Stimulated activated CD4-positive, alpha-beta T cell treated with anti-CD3 and anti-CD28 coated beads, TNF-alpha, amount 100 ng/mL, for 4 hours (primary cell): ENCODE data around the gene FGF8.
"Not testable (repeated sequence)": the region's sequence is repeated elsewhere in the genome, so short reads cannot be mapped to it uniquely, and the experiment has no call there.

ENCODE experiments used
- DNase-seq, 3 experiments: peaks; one replicate each; pipeline ENCODE4 v3.0.0-alpha.2; 2020; ENCODE audit warnings: low read depth in 3 of 3

Gene FGF8

GRCh38 chr10:101775273-101776160 is at the start of gene FGF8:
FGF8 (minus strand) TSS chr10:101776114; CDS start chr10:101775900, 214 bp downstream.
- DNase-seq, result no peak

- DNase-seq, result no peak
Measured at GRCh38 chr10:101824736-101825135, 48.8 kb upstream of the FGF8 start.

GRCh38 chr10:101818872-101819633 is 43.1 kb upstream of the FGF8 start:
- no peak for DNase-seq

GRCh38 chr10:101818119-101818871 is 42.4 kb upstream of the FGF8 start, which contains the start of gene OGA:
OGA (minus strand) TSS chr10:101818444; CDS start chr10:101818022, 422 bp downstream.
- peak; percentile 87 to 95 (median 93) for DNase-seq

GRCh38 chr10:101817337-101818118 is 41.6 kb upstream of the FGF8 start:
- no peak for DNase-seq

- DNase-seq, result no peak
Measured at GRCh38 chr10:101816913-101817336, 41.0 kb upstream of the FGF8 start.

- no peak for DNase-seq
Measured at GRCh38 chr10:101816376-101816775, 40.5 kb upstream of the FGF8 start.

- no peak for DNase-seq
Measured at GRCh38 chr10:101814466-101815071, 38.7 kb upstream of the FGF8 start.

- no peak for DNase-seq
Measured at GRCh38 chr10:101812606-101813005, 36.7 kb upstream of the FGF8 start.

- no peak for DNase-seq
Measured at GRCh38 chr10:101807158-101807557, 31.2 kb upstream of the FGF8 start.

GRCh38 chr10:101803511-101803910 is 27.6 kb upstream of the FGF8 start:
- no peak for DNase-seq

- DNase-seq, result no peak
Measured at GRCh38 chr10:101797403-101798059, 21.6 kb upstream of the FGF8 start.

- no peak for DNase-seq
Measured at GRCh38 chr10:101793526-101793925, 17.6 kb upstream of the FGF8 start.

GRCh38 chr10:101789686-101790085 is 13.8 kb upstream of the FGF8 start:
- DNase-seq, result no peak

GRCh38 chr10:101789231-101789630 is 13.3 kb upstream of the FGF8 start:
- not testable (repeated sequence) for DNase-seq

- no peak for DNase-seq
Measured at GRCh38 chr10:101785801-101786200, 9.9 kb upstream of the FGF8 start.

- no peak for DNase-seq
Measured at GRCh38 chr10:101784558-101784957, 8.6 kb upstream of the FGF8 start.

GRCh38 chr10:101783736-101784118 is 7.8 kb upstream of the FGF8 start:
- no peak for DNase-seq

GRCh38 chr10:101782811-101783735 is 7.2 kb upstream of the FGF8 start, which contains the start of gene NPM3:
NPM3 (minus strand) TSS chr10:101783446; CDS start chr10:101783390, 56 bp downstream.
- DNase-seq, result peak; percentile 69 to 78 (median 74)
